GM12878 (cell line): Measurements from ENCODE around the gene USH2A. TPM values are rescaled to one million over a fixed set of nuclear protein-coding genes. Genes with fewer than 3 reads are reported as not detected.

Experiments used
- ATAC-seq: fragments of 200-7000 bp; cut with Tn5 transposase; 3 replicates; pipeline ENCODE4 v1.9.1; 2020; ENCODE audit warnings: mild to moderate bottlenecking, moderate library complexity
- BruUV-seq: library from RNA; stranded (reverse); fragments of 400-500 nt; replicated peaks from 2 replicates; lab custom pipeline; 2021; lab: Mats Ljungman, UMichigan
- CTCF ChIA-PET: fragments of 300-600 bp; sonication (Branson Sonifier 250); formaldehyde crosslinking; extraction: SDS; loops from one replicate; lab custom pipeline; 2021; ENCODE audit warnings: inconsistent platforms; lab: Yijun Ruan, JAX
- POLR2A ChIA-PET: fragments of 350-600 bp; formaldehyde crosslinking; extraction: SDS; loops from one replicate; lab custom pipeline; 2021; ENCODE audit warnings: inconsistent platforms; lab: Charles Lee
- RAD21 ChIA-PET: fragments of 300-600 bp; sonication (Branson Sonifier 250); formaldehyde crosslinking; loops from one replicate; lab custom pipeline; 2023; ENCODE audit warnings: antibody characterized with exemption; ENCODE audit not compliant: unreplicated experiment; lab: Charles Lee
- SMC1A ChIA-PET: fragments of 300-600 bp; sonication (Branson Sonifier 250); formaldehyde crosslinking; loops from one replicate; lab custom pipeline; 2023; ENCODE audit not compliant: unreplicated experiment, uncharacterized antibody; lab: Charles Lee
- DNase-seq: peaks from one replicate; pipeline ENCODE4 v3.0.0-alpha.2; 2011; ENCODE audit warnings: low read depth, low spot score
- FAIRE-seq: peaks from 3 replicates; lab custom pipeline; 2011; peaks lifted over from hg19 to GRCh38; lab: Jason Lieb, UNC
- H2AFZ ChIP-seq: 2 replicates; pipeline ENCODE4 v1.6.0; 2011; ENCODE audit warnings: low read depth, low read length, control low read depth; ENCODE audit not compliant: control insufficient read depth
- H3K27ac ChIP-seq: 2 replicates; pipeline ENCODE4 v1.5.1; 2011; ENCODE audit warnings: control low read depth; ENCODE audit not compliant: control insufficient read depth, insufficient read depth
- H3K27me3 ChIP-seq, 2 experiments: replicated peaks in 1 of 2; 2 replicates each; pipeline versions ENCODE4 v1.6.0 to v1.6.1; 2011; ENCODE audit warnings: low read length in 1 of 2; ENCODE audit not compliant: control insufficient read depth in 2 of 2, insufficient read depth in 2 of 2
- H3K36me3 ChIP-seq, 2 experiments: 2 replicates each; pipeline ENCODE4 v1.5.1; 2011; ENCODE audit warnings: low read length in 1 of 2; ENCODE audit not compliant: control insufficient read depth in 2 of 2, insufficient read depth in 2 of 2
- H3K4me1 ChIP-seq: 2 replicates; pipeline ENCODE4 v1.6.1; 2011; ENCODE audit warnings: mild to moderate bottlenecking, low read length, moderate library complexity, mixed read lengths; ENCODE audit not compliant: control insufficient read depth, insufficient read depth
- H3K4me2 ChIP-seq: 2 replicates; pipeline ENCODE4 v1.6.0; 2011; ENCODE audit warnings: control low read depth; ENCODE audit not compliant: control insufficient read depth, insufficient read depth
- H3K4me3 ChIP-seq: fragments of 200-600 bp; sonication (generic); 2 replicates; pipeline ENCODE4 v1.5.1; 2016
- H3K79me2 ChIP-seq: 2 replicates; pipeline ENCODE4 v1.6.0; 2011; ENCODE audit warnings: low read length; ENCODE audit not compliant: control insufficient read depth, insufficient read depth
- H3K9ac ChIP-seq: 2 replicates; pipeline ENCODE4 v1.8.0; 2011; ENCODE audit warnings: low read length, control low read depth, mixed read lengths; ENCODE audit not compliant: control insufficient read depth, insufficient read depth
- H3K9me3 ChIP-seq: replicated peaks from 3 replicates; pipeline ENCODE4 v1.5.1; 2011; ENCODE audit warnings: mild to moderate bottlenecking, low read length; ENCODE audit not compliant: control insufficient read depth, insufficient read depth
- H4K20me1 ChIP-seq: 2 replicates; pipeline ENCODE4 v1.6.0; 2011; ENCODE audit not compliant: control insufficient read depth, insufficient read depth
- ATF7 ChIP-seq: fragments of 450-650 bp; IDR thresholded peaks from 2 replicates; pipeline ENCODE4 v1.6.1; 2016; ENCODE audit warnings: low read depth, mild to moderate bottlenecking
- EP300 ChIP-seq, 2 experiments: fragments of 150-350 bp in 1 of 2; IDR thresholded peaks; 2 replicates each; pipeline ENCODE4 v1.6.1; 2011 to 2012; ENCODE audit warnings: low read depth in 2 of 2, low read length in 2 of 2, borderline replicate concordance in 1 of 2, improper control_type of control experiment in 1 of 2, inconsistent platforms in 1 of 2; ENCODE audit not compliant: control insufficient read depth in 1 of 2
- HDGF ChIP-seq: fragments of 450-650 bp; IDR thresholded peaks from 2 replicates; pipeline ENCODE4 v1.6.1; 2016; ENCODE audit warnings: antibody characterized with exemption
- IKZF2 ChIP-seq, 2 experiments: fragments of 450-650 bp; IDR thresholded peaks; 2 replicates each; pipeline ENCODE4 v1.6.1; 2017; ENCODE audit warnings: mild to moderate bottlenecking in 2 of 2, moderate library complexity in 2 of 2
- IRF4 ChIP-seq: IDR thresholded peaks from 2 replicates; pipeline ENCODE4 v1.6.1; 2011; ENCODE audit warnings: low read depth, low read length
- JUNB ChIP-seq: IDR thresholded peaks from 2 replicates; pipeline ENCODE4 v1.6.1; 2016; ENCODE audit warnings: antibody characterized with exemption, mild to moderate bottlenecking
- KLF5 ChIP-seq: fragments of 450-650 bp; IDR thresholded peaks from 2 replicates; pipeline ENCODE4 v1.6.1; 2014; ENCODE audit warnings: mild to moderate bottlenecking; ENCODE audit not compliant: partially characterized antibody
- MTA2 ChIP-seq: fragments of 450-650 bp; IDR thresholded peaks from 2 replicates; pipeline ENCODE4 v1.6.1; 2016; ENCODE audit warnings: low read depth, mild to moderate bottlenecking, moderate library complexity
- MTA3 ChIP-seq: IDR thresholded peaks from 2 replicates; pipeline ENCODE4 v1.6.1; 2012; ENCODE audit warnings: low read length, inconsistent platforms, borderline replicate concordance
- NFXL1 ChIP-seq: fragments of 450-650 bp; IDR thresholded peaks from 2 replicates; pipeline ENCODE4 v1.6.1; 2017; ENCODE audit warnings: antibody characterized with exemption, mild to moderate bottlenecking, borderline replicate concordance
- NR2C1 ChIP-seq: fragments of 450-650 bp; IDR thresholded peaks from 2 replicates; pipeline ENCODE4 v1.6.1; 2017; ENCODE audit warnings: antibody characterized with exemption, mild to moderate bottlenecking, moderate library complexity
- NRF1 ChIP-seq: conservative IDR thresholded peaks from 2 replicates; pipeline ENCODE4 v1.6.1; 2011; ENCODE audit warnings: mild to moderate bottlenecking, low read depth, low read length, improper control_type of control experiment
- RAD21 ChIP-seq: IDR thresholded peaks from 2 replicates; pipeline ENCODE4 v1.6.1; 2011; ENCODE audit warnings: mild to moderate bottlenecking, low read depth, low read length, moderate library complexity; ENCODE audit not compliant: insufficient read depth
- RFX5 ChIP-seq: IDR thresholded peaks from 2 replicates; pipeline ENCODE4 v1.6.1; 2011; ENCODE audit warnings: low read depth, low read length, improper control_type of control experiment
- TCF3 ChIP-seq: IDR thresholded peaks from 2 replicates; pipeline ENCODE4 v1.6.1; 2012; ENCODE audit warnings: low read depth, mild to moderate bottlenecking, low read length, borderline replicate concordance; ENCODE audit not compliant: insufficient read depth
- WRNIP1 ChIP-seq: IDR thresholded peaks from 2 replicates; pipeline ENCODE4 v1.6.1; 2011; ENCODE audit warnings: low read depth, low read length, improper control_type of control experiment, borderline replicate concordance
- ZNF24 ChIP-seq: fragments of 450-650 bp; IDR thresholded peaks from 2 replicates; pipeline ENCODE4 v1.6.1; 2017; ENCODE audit warnings: antibody characterized with exemption, mild to moderate bottlenecking
- WGBS: methylation state at CpG from one replicate; pipeline ENCODE4 v1.1.6; 2016; ENCODE audit warnings: low lambda C conversion rate; ENCODE audit not compliant: insufficient replicate concordance, insufficient coverage; ENCODE audit errors: missing lambda C conversion rate; 5-methylcytosine and 5-hydroxymethylcytosine counted together
- in situ Hi-C: fragments of 300-500 bp; cut with MboI; formaldehyde crosslinking; loops from 9 replicates; pipeline ENCODE4 v1.14.3; 2018; ENCODE audit warnings: mixed read lengths
- intact Hi-C: fragments of 100-400 bp; cut with micrococcal nuclease; formaldehyde crosslinking; loops from one replicate; pipeline ENCODE4 v1.14.2; 2022; ENCODE audit not compliant: unreplicated experiment
- polyA plus RNA-seq, 11 experiments: library from polyadenylated mRNA; depleted of rRNA in 4 of 11; unstranded in 6 of 11; stranded (reverse) in 5 of 11; fragments of >200 nt; fragmentation: Nextera tagmentation in 4 of 11; fragmentation: Illumina TruSeq in 1 of 11; extraction: Ambion mirVana in 4 of 11; extraction: Trizol in 1 of 11; gene quantifications; 1 replicate in 1 of 11; 2 replicates in 10 of 11; pipeline versions ENCODE4 v1.2.1 to v1.2.3, GENCODE V29; 2011 to 2016; ENCODE audit warnings: inconsistent platforms in 2 of 11, missing spikeins in 2 of 11, low read depth in 1 of 11
- total RNA-seq, 4 experiments: library from RNA; depleted of rRNA in 3 of 4; stranded (reverse); fragments of >200 nt in 3 of 4; fragmentation: Illumina TruSeq in 1 of 4; extraction: Trizol in 1 of 4; gene quantifications; 2 replicates each; pipeline versions ENCODE4 v1.2.1 to v1.2.3, GENCODE V29; 2013 to 2021
- TF ChIP-seq, protein P1 (sequence below): fragments of 450-650 bp; conservative IDR thresholded peaks from 2 replicates; pipeline ENCODE4 v1.6.1; 2017; ENCODE audit warnings: mild to moderate bottlenecking, moderate library complexity
- TF ChIP-seq, protein P2 (sequence below): IDR thresholded peaks from 2 replicates; pipeline ENCODE4 v1.6.1; 2011; ENCODE audit warnings: low read depth, mild to moderate bottlenecking, low read length, moderate library complexity, borderline replicate concordance; ENCODE audit errors: extremely low read depth

USH2A gene
- total and polyA plus RNA-seq, 10 of the 15 experiments (the other 5 are each of a cell fraction or from before 2014, with no cell fraction given): under 0.01 to 0.20 (median 0.01) TPM; not detected in 2

DNA sequence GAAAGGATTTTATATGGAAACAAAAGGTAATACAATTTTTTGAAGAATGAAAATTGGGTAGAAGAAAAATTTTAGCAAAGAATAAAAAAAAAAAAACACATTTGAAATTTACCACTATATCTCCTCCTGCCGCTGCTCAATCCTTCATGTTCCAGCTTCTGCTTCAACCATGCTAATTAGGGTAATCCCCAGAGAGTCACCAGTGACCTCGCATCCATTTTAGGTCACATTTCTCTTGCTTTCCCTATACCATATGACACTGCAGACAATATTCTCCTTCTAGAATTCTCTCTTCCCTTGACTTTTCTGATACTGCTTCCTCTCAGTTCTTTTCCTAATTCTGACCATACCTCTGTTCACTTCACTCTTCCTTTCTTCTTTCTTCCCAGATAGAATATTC, 237.1 kb downstream of the USH2A start:
- SMC1A ChIA-PET: no interaction called here
- no peak for ATAC-seq

GRCh38 chr1:216184126-216184680, 239.0 kb downstream of the USH2A start:
- Histone ChIP-seq H3K36me3 (no peaks in the 10 kb centered on the region), H4K20me1 (no peaks in the 10 kb centered on the region)
- WGBS: 0% methylated on average over 2 of the region's 2 CpGs
- no peak for ATAC-seq
- RAD21 ChIA-PET: no interaction called here
- TF ChIP-seq NRF1: no peak
- TF ChIP-seq RFX5: no peak
- no peak for TF ChIP-seq EP300 (IDR thresholded peaks at IDR 0.05; ENCODE audit: borderline replicate concordance in 1 of 2, control insufficient read depth in 1 of 2, low read depth in 2 of 2, low read length in 2 of 2)
- no peak for TF ChIP-seq MTA2
- TF ChIP-seq, protein P1, sequence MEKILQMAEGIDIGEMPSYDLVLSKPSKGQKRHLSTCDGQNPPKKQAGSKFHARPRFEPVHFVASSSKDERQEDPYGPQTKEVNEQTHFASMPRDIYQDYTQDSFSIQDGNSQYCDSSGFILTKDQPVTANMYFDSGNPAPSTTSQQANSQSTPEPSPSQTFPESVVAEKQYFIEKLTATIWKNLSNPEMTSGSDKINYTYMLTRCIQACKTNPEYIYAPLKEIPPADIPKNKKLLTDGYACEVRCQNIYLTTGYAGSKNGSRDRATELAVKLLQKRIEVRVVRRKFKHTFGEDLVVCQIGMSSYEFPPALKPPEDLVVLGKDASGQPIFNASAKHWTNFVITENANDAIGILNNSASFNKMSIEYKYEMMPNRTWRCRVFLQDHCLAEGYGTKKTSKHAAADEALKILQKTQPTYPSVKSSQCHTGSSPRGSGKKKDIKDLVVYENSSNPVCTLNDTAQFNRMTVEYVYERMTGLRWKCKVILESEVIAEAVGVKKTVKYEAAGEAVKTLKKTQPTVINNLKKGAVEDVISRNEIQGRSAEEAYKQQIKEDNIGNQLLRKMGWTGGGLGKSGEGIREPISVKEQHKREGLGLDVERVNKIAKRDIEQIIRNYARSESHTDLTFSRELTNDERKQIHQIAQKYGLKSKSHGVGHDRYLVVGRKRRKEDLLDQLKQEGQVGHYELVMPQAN: no peak
- no peak for TF ChIP-seq KLF5
- TF ChIP-seq, all 136 proteins: peak for 0
- Histone ChIP-seq H2AFZ (no peak overlapping the region), H3K9ac (no peak overlapping the region), H3K4me2 (no peak overlapping the region), H3K4me1 (no peaks in the 10 kb centered on the region), H3K79me2 (no peaks in the 10 kb centered on the region), H3K27me3 (no peaks in the 10 kb centered on the region), H3K27ac (no peak overlapping the region), H3K9me3 (no peaks in the 10 kb centered on the region), H3K4me3 (no peak overlapping the region)
- intact Hi-C loops (no loop called here), in situ Hi-C loops (no loop called here)
- ChIA-PET CTCF (interaction anchor here (0.7 kb wide), 1 partner anchor 9 kb away, joined by 3 read pairs; no protein-coding TSS in a partner anchor), POLR2A (no interaction called here), SMC1A (interaction anchor here (1.0 to 1.9 kb wide), 2 partner anchors 11 to 51 kb away, joined by 3 to 5 read pairs; no protein-coding TSS in a partner anchor)
- DNase-seq (no peak), FAIRE-seq (no peak)
- no TSS peak for BruUV-seq

More for the DNA sequence above, 237.1 kb downstream of the USH2A start:
- intact Hi-C loops (no loop called here), in situ Hi-C loops (no loop called here)
- DNase-seq (no peak), FAIRE-seq (peak; percentile 31)
- Histone ChIP-seq H3K4me1 (no peaks in the 10 kb centered on the region), H3K27me3 (no peaks in the 10 kb centered on the region), H3K9ac (no peak overlapping the region), H3K4me3 (no peak overlapping the region), H4K20me1 (no peaks in the 10 kb centered on the region), H3K27ac (no peak overlapping the region), H2AFZ (no peak overlapping the region), H3K79me2 (no peaks in the 10 kb centered on the region), H3K9me3 (no peaks in the 10 kb centered on the region), H3K4me2 (no peak overlapping the region), H3K36me3 (no peaks in the 10 kb centered on the region)
- RAD21 ChIA-PET: no interaction called here
- POLR2A ChIA-PET: no interaction called here
- CTCF ChIA-PET: no interaction called here
- 41% methylated on average over 2 of the region's 2 CpGs for WGBS
- BruUV-seq: no TSS peak
- TF ChIP-seq ZNF24 (no peak), HDGF (no peak), JUNB (no peak), IRF4 (no peak), NR2C1 (no peak), MTA3 (no peak), ATF7 (no peak), RAD21 (no peak), TCF3 (no peak), WRNIP1 (no peak), IKZF2 (IDR thresholded peaks at IDR 0.05) (no peak), NFXL1 (no peak)
- TF ChIP-seq, protein P2, sequence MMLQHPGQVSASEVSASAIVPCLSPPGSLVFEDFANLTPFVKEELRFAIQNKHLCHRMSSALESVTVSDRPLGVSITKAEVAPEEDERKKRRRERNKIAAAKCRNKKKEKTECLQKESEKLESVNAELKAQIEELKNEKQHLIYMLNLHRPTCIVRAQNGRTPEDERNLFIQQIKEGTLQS: no peak
